ENCODE measurements around the gene CDH20.
"Not testable (repeated sequence)": the region's sequence is repeated elsewhere in the genome, so short reads cannot be mapped to it uniquely, and the experiment has no call there.

CDH20 gene

DNA sequence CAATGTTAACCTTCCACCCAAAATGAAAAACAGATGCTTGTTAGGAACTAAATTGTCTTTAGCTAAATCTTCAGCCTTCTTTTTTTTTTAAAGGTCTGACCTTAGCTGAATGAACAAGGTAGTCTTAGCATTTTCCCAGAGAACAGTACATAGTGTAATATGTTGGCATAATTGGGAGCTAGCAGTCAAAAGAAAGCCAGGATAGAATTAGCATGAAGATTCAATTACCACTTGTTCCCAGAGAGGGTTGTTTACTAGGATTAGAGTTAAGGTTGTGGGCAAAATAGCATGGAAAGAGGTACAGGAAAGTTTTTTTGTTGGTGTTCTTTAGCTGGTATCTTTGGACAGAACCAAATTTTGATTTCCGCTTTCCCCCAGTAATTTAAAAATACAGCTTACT, 6.9 kb downstream of the CDH20 start:
- in situ Hi-C loops (cut with MboI; ENCODE audit: low sequenced_read_pairs): no loop called here

DNA sequence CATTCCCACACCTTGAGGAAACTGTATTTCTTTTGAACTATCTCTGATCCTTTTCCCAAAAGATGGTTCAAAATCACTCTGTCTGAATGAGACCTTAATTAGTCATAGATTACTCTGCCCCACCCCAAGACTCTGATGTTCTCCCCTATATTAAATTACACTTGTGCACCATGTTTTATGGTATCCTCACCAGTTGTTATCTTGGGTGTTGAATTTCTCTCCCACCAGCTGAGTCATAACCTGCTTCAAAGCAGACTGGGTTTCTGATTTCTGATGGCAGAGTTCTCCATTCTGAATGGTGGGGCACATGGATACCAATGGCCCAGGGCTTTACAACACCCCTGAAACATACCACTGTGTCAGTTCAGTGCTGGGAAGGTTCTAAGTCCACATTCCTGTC, 15.0 kb downstream of the CDH20 start:
- in situ Hi-C loops (cut with MboI; ENCODE audit: low sequenced_read_pairs): no loop called here

DNA sequence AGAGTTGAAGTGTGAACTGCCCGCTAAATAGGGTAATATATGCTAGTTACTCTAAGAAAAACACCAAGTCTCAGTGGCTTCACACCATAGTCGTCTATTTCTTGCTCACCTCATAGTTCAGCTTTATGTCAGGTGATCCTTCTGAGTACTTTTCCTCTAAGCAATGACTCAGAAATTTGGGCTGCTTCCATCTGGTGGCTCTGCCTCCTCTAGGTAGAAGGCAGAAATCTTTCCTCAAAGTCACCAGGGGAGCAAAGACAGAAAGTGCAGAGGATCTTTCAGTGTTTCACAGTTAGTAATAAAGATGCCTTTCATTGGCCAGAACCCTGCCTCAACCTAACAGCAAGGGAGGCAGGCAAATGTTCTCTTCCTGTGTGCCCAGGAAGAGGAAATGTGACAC, 17.3 kb downstream of the CDH20 start:
- in situ Hi-C loops (cut with MboI; ENCODE audit: low sequenced_read_pairs): no loop called here

DNA sequence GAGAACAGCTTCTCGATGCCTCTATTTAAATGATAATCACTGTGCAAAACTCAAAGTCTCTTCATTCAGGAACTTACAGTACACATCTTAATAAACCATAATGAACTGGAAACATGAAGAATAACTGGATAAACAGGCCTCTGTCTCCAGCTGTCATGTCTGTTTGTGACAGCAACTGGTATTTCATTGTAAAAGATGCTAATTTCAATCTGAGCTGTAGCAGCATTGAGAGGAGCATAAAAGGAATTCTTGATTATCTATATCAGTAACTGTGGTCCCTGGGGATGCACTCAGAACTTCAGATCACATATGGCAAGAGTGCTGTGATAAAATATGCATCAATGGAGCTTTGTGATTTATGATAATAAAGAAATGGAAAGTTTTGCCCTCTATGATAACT, 18.8 kb downstream of the CDH20 start:
- in situ Hi-C loops (cut with MboI; ENCODE audit: low sequenced_read_pairs): no loop called here

DNA sequence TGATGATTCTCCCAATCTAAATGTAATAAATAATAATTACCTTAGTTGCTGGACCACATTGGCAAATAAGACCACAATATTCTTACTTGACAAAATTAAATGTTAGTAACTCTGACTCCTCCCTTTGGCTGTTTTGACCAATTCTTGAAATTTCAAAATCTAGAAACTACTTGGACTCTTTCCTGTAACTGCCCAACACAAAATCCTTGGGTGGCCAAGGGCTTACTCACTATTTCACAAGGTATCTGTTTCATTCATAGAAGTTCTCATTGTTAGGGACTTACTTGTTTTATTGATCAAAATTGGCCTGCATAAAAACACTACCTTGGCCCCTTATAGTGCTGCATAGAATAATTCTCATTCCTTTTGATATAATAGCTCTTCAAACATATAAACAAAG, 19.4 kb downstream of the CDH20 start:
- in situ Hi-C loops (cut with MboI; ENCODE audit: low sequenced_read_pairs): no loop called here

DNA sequence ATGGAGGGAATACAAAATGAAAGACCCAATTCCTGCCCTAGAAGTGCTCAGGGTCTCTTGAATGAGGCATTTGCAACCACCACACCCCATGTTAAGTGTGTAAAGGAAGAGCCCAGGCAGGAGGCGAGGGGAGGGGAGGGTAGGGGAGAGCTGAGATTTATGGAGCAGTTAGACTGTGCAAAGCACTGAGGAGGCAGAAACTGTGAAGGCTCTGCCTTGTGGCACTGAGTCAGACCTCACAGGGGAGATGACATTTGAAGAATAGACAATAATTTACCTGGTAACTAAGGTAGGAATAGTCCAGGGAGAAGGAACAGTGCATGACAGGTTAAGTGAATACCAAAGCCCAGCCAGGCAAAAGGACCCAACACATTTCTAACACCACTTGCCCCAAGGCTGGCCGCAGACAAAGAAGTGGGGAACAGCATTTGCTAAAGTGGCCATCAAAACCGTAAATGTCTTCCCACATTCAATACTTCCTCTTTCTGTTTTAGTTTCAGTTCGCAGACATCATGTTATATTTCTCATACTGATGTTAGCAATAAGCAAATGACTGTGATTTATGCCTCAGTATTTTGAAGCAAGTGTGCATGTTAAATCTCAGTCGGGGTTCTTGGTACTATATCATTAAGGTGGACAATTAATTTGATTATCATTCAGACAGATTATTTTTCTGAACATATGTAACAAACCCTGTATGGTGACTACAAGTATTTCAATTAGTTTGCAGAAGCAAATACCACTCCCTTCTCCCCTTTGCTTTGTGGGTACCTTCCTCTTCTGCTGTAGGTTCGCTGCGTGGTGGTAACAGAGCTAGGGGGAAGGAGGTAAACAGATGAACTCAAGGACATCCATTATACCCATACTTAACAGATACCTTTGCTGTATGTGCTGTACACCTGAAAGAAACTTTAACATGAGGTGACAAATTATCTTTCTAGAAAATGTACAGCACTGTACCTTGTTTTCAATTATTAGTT, 27.5 kb downstream of the CDH20 start:
- in situ Hi-C loops (cut with MboI; ENCODE audit: low sequenced_read_pairs): no loop called here

DNA sequence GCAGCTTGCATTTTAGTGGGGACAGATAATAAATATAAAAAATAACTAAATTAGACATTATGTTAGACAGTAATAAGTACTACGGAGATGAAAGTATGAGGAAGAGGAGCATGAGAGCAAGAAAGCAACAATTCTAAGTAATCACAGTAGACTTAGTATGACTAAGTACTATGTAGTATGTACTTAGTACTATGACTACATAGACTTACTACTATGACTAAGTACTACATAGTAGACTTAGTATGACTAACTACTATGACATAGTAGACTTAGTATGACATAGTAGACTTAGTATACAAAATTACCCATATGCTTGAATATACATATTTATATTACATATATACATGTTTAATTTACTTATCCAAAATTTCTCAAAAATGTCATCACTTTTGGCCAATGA, 29.3 kb downstream of the CDH20 start:
- in situ Hi-C loops (cut with MboI; ENCODE audit: low sequenced_read_pairs): no loop called here

DNA sequence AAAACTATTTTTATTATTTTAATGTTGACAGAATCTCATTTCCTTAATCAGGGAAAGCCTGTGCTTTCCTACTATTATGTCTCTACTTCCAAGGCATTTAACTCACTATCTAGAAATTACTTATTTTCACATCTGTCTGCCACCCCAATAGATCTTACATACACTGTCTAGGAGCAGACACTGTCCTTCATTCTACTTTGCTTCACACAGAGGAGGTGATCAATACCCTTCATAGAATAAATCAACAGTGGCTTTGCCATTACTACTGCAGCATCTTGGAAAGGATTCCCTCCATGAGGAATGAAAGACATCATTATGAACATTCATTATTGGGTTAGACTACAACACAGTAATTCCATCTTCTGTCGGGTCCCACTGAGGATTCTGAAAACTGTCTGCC, 31.7 kb downstream of the CDH20 start:
- in situ Hi-C loops (cut with MboI; ENCODE audit: low sequenced_read_pairs): no loop called here

DNA sequence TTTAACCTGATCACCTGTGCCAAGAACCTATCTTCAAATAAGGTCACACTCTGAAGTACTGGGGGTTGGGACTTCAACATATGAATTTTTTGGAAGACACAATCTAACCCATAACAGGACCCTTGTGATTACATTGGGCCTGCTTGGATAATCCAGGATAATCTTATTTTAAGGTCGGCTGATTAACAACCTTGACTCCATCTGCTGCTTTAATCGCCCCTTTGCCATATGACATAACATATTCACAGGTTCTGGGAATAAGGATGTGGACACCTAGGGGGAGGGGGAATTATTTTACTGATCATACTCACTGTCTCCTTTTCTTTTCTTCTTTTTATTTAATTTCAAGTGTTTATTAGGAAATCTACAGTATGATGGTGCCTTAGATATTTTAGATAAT, 34.8 kb downstream of the CDH20 start:
- in situ Hi-C loops (cut with MboI; ENCODE audit: low sequenced_read_pairs): no loop called here

DNA sequence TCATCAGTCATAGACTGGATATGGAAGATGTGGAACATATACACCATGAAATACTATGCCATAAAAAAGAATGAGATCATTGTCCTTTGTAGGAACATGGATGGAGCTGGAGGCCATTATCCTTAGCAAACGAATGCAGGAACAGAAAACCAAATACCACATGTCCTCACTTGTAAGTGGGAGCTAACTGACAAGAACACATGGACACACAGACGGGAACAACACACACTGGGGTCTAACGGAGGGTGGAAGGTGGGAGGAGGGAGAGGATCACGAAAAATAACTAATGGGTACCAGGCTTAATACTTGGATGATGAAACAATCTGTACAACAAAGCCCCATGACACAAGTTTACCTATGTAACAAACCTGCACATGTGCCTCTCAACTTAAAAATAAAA, 36.4 kb downstream of the CDH20 start:
- in situ Hi-C loops (cut with MboI; ENCODE audit: low sequenced_read_pairs): not testable (repeated sequence)

DNA sequence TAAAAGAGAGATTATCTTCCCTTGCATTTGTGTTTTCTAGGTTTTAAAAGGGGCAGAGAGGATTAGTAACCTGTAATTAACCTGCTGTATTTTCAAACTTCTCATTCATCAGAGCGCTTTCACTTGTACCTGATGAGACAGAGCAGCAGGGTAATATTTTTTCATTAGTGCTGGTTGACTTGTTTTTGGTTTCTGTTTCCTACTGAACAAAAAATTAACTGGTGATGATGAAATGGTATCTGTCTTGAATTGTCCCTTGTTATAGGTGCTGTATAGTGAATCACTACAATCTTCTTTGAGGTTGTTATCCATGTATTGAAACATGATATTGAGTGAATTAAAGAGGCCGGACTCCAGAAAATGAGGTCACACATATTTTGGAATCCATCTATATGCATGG, 37.9 kb downstream of the CDH20 start:
- in situ Hi-C loops (cut with MboI; ENCODE audit: low sequenced_read_pairs): no loop called here

DNA sequence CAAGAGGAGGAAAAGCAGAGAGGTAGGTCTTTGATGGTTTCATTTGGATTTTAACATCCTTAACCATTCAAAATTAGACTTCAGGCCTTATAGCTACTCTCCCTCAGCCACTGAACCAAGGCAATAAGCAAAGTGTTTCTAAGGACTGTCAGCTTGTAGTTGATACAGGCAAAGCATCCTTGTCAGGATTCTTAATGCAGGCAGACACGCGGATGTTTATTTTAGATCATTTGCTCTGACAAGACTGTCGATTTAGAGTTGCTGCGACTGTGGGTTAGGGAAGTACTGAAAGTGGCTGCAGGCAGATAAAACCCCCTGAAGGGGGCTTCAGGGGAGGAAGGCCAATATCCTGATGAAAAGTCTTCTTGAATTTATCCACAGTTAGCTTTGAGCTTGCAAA, 46.6 kb downstream of the CDH20 start:
- in situ Hi-C loops (cut with MboI; ENCODE audit: low sequenced_read_pairs): no loop called here

DNA sequence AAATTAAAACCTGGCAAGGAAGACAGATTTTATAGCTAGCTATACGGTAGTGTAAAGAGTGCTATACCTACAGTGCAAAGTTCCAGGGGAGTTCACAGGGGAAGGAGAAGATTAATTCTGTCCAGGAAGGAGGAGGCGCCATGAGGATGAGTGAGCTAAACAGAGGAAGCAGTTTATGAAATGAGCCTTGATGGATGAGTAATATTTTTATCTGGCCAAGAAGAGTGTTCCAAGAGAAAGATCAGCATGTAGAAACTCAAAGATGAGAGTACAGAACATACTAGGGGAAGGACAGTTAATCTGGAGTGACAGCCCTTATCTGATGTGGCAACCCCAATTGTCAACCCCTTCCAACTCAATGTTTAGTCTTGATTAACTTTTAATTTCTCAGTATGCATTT, 54.8 kb downstream of the CDH20 start:
- in situ Hi-C loops (cut with MboI; ENCODE audit: low sequenced_read_pairs): no loop called here

DNA sequence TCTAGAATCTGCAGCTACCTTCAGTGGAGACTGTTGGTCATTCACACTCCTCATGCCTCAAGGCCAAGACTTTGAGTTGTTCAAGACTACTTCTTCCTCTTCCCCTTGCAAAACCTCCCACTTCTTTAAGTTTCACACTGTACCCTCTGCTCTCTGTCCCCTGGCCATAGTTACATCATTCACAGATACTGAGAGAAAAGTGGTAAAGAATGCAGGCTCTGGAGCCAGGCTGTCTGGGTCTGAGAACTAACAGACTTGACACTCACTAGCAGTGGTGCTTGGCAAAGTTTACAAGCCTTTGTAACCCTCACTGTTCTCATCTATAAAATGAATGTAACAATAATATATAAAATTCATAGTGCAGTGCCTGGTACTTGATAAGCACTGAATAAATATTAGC, 61.8 kb downstream of the CDH20 start:
- in situ Hi-C loops (cut with MboI; ENCODE audit: low sequenced_read_pairs): no loop called here

DNA sequence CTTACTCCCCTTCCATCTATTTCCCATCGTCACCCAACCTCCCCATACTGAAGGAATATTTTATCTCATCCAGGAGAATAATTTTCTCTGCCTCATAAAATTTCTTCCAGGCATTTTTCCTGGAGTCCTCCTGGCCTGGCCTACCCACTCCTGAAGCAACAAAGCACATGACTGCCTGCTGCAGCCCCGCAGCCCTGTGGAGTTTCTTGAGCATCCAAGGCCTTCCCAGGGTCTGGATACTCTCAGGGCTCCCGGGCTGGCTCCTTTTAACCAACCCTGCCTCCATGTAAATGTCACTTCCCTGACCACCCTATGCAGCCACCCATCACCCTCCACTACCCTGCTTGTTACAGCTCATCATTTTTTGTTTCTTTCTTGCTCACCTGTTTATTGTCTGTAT, 64.0 kb downstream of the CDH20 start:
- in situ Hi-C loops (cut with MboI; ENCODE audit: low sequenced_read_pairs): no loop called here

DNA sequence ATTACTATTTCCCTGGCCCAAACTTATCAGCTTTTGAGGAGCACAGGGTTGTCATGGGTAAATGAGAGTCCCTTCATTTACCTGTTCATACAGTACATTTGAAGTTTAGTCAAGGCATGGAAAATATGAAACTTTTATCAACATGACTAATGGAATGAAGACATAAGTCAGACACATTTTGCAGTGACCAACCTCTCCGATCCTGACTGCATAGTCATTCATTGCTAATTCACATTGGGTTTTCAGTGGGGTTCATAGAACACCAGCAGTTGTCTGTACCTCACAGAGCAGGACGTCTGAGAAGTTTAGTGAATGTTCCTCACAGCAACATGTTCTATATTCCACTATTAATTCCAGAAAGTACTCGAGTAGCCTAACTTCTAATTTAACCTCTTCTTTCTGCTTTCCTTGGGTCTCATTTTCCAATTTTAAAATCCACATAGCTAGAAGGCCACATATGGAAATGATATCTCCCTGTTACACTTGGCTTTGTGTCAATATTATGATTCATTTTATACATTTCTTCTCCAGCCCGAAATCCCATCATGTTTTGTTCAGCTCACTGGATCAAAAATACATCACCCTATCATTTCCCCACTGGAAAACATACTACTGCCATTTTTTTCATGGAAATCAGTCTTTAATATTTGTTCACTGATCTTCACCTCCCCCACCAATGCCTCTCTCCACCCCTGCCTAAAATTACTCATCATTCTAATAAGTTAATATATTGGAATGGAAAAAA, 65.9 kb downstream of the CDH20 start:
- in situ Hi-C loops (cut with MboI; ENCODE audit: low sequenced_read_pairs): no loop called here

DNA sequence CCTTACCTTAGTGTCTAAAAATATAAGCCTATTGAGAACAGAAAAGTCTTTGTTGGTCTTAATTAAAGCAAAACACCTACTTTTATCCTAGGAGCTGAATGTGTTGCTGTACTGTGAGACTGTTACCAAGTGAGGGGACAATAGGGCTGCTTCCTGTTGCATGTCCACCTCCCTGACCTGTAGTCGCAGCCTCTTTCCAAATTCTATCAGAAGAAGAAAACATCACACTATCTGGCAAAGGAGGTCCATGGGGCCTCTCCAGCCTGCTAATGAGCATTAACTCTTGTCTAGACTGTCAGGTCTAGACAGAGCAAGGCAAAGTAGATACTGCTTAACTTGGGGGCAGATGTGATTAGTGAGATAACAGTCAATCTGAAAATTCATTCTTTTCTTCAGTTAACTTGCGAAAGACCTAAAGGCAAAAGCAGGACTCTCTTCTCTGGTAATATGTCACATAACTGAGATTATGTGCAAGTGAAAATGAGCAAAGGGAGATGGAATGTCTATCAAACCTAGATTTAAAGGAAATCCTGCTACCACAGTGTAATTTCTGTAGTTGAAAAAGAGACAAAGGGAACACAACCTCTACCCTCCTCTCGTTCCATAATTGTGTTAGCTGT, 66.9 kb downstream of the CDH20 start:
- in situ Hi-C loops (cut with MboI; ENCODE audit: low sequenced_read_pairs): no loop called here

DNA sequence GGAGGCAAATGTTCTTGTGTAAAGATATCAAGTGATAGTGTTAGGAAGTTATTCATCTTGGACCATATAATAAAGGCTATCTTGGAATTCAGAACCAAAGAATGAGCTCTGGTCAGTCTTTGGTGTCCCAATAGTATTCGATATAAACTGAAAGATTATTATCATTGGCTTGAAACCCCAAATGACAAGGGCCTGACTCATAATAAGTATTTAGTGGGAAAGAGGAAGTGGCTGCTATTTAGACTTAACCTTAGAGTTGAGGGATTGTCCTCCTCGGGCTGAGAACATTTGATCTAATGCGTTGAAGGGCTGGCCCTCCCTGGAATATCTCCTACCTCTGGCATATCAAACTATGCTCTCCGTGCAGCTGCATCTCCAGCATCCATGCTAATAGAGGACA, 67.5 kb downstream of the CDH20 start:
- in situ Hi-C loops (cut with MboI; ENCODE audit: low sequenced_read_pairs): no loop called here

DNA sequence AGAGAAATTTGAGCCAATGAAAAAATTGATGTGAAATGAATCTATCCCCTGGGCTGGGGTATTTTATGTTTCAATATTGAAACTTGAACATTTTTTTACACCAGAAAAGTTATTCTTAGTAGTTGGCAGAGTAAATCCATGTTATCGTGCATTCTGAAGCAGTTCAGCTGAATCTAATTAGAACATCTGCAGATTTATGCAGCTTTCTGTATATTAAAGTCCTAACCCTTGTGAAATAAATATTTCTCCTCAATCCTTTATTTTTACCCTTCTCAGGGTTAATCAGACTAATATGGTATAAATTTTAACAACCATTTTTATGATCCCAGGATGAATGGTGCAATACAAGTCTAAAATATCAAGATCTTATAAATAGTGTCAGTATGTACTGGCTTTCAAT, 69.5 kb downstream of the CDH20 start:
- in situ Hi-C loops (cut with MboI; ENCODE audit: low sequenced_read_pairs): no loop called here

DNA sequence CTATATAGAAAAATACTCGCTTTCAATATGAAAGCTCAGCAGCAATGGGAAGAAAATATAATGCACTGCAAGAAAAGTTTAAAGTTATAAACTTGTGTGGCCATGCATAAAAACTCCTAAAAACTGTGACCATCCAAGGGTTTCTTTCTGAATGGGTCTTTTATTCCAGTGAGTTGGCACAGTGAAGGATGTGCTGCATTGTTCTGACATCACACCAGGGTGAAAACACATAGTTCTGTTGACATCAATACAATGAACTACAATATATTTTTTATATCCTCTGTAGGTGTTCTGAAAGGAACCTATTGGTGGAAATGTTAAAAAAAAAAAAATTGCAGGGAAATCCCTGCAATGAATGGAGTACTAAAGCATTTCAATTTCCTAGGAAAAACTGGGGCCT, 80.2 kb downstream of the CDH20 start:
- in situ Hi-C loops (cut with MboI; ENCODE audit: low sequenced_read_pairs): no loop called here

DNA sequence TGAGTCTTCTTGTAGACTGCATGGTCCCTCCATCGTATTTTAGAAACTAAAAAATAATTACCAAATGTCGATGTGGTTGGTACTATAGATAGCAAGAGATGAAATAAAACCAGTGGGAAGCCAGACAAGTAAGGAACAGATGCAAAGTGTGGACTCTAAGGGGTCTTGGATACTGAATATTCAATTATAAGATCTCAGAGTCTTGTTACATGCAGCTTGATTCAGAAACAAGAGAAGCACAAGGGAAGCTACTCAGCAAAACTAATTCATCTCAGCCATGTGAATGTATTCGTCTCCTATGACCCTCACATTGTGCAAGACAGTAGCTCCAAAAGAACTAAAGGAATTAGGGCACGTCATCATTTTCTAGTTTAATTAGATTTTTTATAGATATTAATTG, 80.9 kb downstream of the CDH20 start:
- in situ Hi-C loops (cut with MboI; ENCODE audit: low sequenced_read_pairs): no loop called here

DNA sequence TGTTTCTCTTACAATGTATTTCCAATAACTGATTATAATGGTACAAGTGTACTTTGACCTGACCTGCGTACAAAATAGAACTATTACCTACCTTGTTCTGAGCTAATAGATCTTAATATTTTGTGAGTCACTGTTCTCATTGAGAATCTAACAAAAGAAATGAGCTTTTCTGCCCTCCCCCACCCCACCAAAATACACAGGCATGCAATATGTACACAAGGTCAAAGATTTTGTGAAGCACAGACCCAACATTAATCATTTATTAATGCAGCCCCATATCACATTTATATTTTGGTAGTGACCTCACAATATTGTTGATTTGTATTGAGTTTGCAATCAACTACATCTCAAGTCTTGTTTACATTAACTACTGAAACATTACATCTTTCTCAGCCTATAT, 86.5 kb downstream of the CDH20 start:
- in situ Hi-C loops (cut with MboI; ENCODE audit: low sequenced_read_pairs): no loop called here

All from hTERT RPE-1 (cell line).